HEK293 (cell line): ENCODE data around the gene BORCS5.

Source experiments
- CTCF ChIA-PET: fragments of 350-600 bp; formaldehyde crosslinking; extraction: SDS; loops from one replicate; lab custom pipeline; 2021; ENCODE audit warnings: antibody characterized with exemption; lab: Yijun Ruan, JAX
- POLR2A ChIA-PET: fragments of 300-600 bp; formaldehyde crosslinking; extraction: SDS; loops from one replicate; lab custom pipeline; 2020; ENCODE audit warnings: antibody characterized with exemption, inconsistent platforms; lab: Yijun Ruan, JAX
- H3K27ac ChIP-seq: fragments of 200-500 bp; sonication (Bioruptor generic); 2 replicates; pipeline ENCODE4 v1.5.1; 2014; ENCODE audit warnings: low read depth, low read length, control low read depth, inconsistent platforms; ENCODE audit errors: extremely low read depth
- H3K36me3 ChIP-seq, 2 experiments: fragments of 200-500 bp in 1 of 2; sonication (Bioruptor generic) in 1 of 2; 1 replicate in 1 of 2; 2 replicates in 1 of 2; pipeline ENCODE4 v1.5.1; 2014 to 2017; ENCODE audit warnings: inconsistent platforms in 2 of 2, low read length in 2 of 2; ENCODE audit not compliant: control insufficient read depth in 2 of 2, insufficient read depth in 1 of 2
- H3K4me1 ChIP-seq: fragments of 200-500 bp; sonication (Bioruptor generic); 2 replicates; pipeline ENCODE4 v1.5.1; 2014; ENCODE audit warnings: mild to moderate bottlenecking, low read length, inconsistent platforms; ENCODE audit not compliant: control insufficient read depth, insufficient read depth
- H3K4me3 ChIP-seq: 2 replicates; pipeline ENCODE4 v1.5.1; 2011; ENCODE audit warnings: low read depth, mild to moderate bottlenecking, control low read depth, low read length, moderate library complexity
- H3K9me3 ChIP-seq: fragments of 200-500 bp; sonication (Bioruptor generic); 2 replicates; pipeline ENCODE4 v1.5.1; 2014; ENCODE audit warnings: low read depth, low read length, inconsistent platforms; ENCODE audit not compliant: control insufficient read depth, insufficient read depth
- GFI1B ChIP-seq: fragments of 450-650 bp; formaldehyde crosslinking; IDR thresholded peaks from 2 replicates; pipeline ENCODE4 v1.5.1; 2016; ENCODE audit warnings: missing biosample characterization, missing genetic modification characterization
- PBX3 ChIP-seq: sonication (generic); formaldehyde crosslinking; IDR thresholded peaks from 2 replicates; pipeline ENCODE4 v1.8.1; 2022; ENCODE audit warnings: mild to moderate bottlenecking, moderate library complexity, missing genetic modification reagents
- ZBTB7A ChIP-seq: fragments of 450-650 bp; formaldehyde crosslinking; IDR thresholded peaks from 2 replicates; pipeline ENCODE4 v1.5.1; 2016; ENCODE audit warnings: low read depth, missing biosample characterization, missing genetic modification characterization
- ZFHX2 ChIP-seq: fragments of 450-650 bp; formaldehyde crosslinking; conservative IDR thresholded peaks from 2 replicates; pipeline ENCODE4 v1.5.1; 2016; ENCODE audit warnings: missing biosample characterization, missing genetic modification characterization
- ZNF114 ChIP-seq: fragments of 450-650 bp; formaldehyde crosslinking; IDR thresholded peaks from 2 replicates; pipeline ENCODE4 v1.5.0; 2017; ENCODE audit warnings: missing biosample characterization, missing genetic modification characterization
- ZNF121 ChIP-seq: fragments of 450-650 bp; formaldehyde crosslinking; IDR thresholded peaks from 2 replicates; pipeline ENCODE4 v1.5.1; 2016; ENCODE audit warnings: missing biosample characterization, missing genetic modification characterization
- ZNF132 ChIP-seq: fragments of 450-650 bp; formaldehyde crosslinking; IDR thresholded peaks from 2 replicates; pipeline ENCODE4 v1.5.1; 2017; ENCODE audit warnings: missing biosample characterization, missing genetic modification characterization, borderline replicate concordance
- ZNF133 ChIP-seq: fragments of 450-650 bp; formaldehyde crosslinking; IDR thresholded peaks from 2 replicates; pipeline ENCODE4 v1.5.1; 2016; ENCODE audit warnings: missing biosample characterization, missing genetic modification characterization
- ZNF184 ChIP-seq: fragments of 450-650 bp; IDR thresholded peaks from 2 replicates; pipeline ENCODE4 v1.5.1; 2018; ENCODE audit warnings: missing biosample characterization, mild to moderate bottlenecking, missing genetic modification characterization
- ZNF202 ChIP-seq: fragments of 450-650 bp; formaldehyde crosslinking; IDR thresholded peaks from 2 replicates; pipeline ENCODE4 v1.5.1; 2016; ENCODE audit warnings: missing biosample characterization, missing genetic modification characterization, borderline replicate concordance
- ZNF221 ChIP-seq: fragments of 450-650 bp; formaldehyde crosslinking; IDR thresholded peaks from 2 replicates; pipeline ENCODE4 v1.5.1; 2017; ENCODE audit warnings: missing biosample characterization, missing genetic modification characterization, borderline replicate concordance
- ZNF280C ChIP-seq: fragments of 450-650 bp; formaldehyde crosslinking; IDR thresholded peaks from 2 replicates; pipeline ENCODE4 v1.5.1; 2016; ENCODE audit warnings: missing biosample characterization, missing genetic modification characterization
- ZNF341 ChIP-seq: fragments of 450-650 bp; formaldehyde crosslinking; IDR thresholded peaks from 2 replicates; pipeline ENCODE4; 2016; ENCODE audit warnings: low read depth, missing biosample characterization, missing genetic modification characterization
- ZNF350 ChIP-seq: fragments of 450-650 bp; formaldehyde crosslinking; IDR thresholded peaks from 2 replicates; pipeline ENCODE4 v1.5.0; 2017; ENCODE audit warnings: missing biosample characterization, mild to moderate bottlenecking, missing genetic modification characterization
- ZNF354C ChIP-seq: fragments of 450-650 bp; formaldehyde crosslinking; IDR thresholded peaks from 2 replicates; pipeline ENCODE4 v1.5.1; 2016; ENCODE audit warnings: missing biosample characterization, missing genetic modification characterization, low read depth, borderline replicate concordance
- ZNF366 ChIP-seq: fragments of 450-650 bp; formaldehyde crosslinking; conservative IDR thresholded peaks from 2 replicates; pipeline ENCODE4 v1.5.1; 2016; ENCODE audit warnings: missing biosample characterization, missing genetic modification characterization
- ZNF37A ChIP-seq: fragments of 450-650 bp; IDR thresholded peaks from 2 replicates; pipeline ENCODE4 v1.5.1; 2018; ENCODE audit warnings: missing biosample characterization, missing genetic modification characterization
- ZNF510 ChIP-seq: fragments of 450-650 bp; formaldehyde crosslinking; IDR thresholded peaks from 2 replicates; pipeline ENCODE4 v1.5.1; 2018; ENCODE audit warnings: mild to moderate bottlenecking, missing genetic modification characterization, missing biosample characterization; ENCODE audit not compliant: insufficient replicate concordance
- ZNF514 ChIP-seq: fragments of 450-650 bp; formaldehyde crosslinking; IDR thresholded peaks from 2 replicates; pipeline ENCODE4 v1.5.1; 2016; ENCODE audit warnings: missing biosample characterization, missing genetic modification characterization
- ZNF596 ChIP-seq: fragments of 450-650 bp; IDR thresholded peaks from 2 replicates; pipeline ENCODE4 v1.5.0; 2018; ENCODE audit warnings: missing biosample characterization, mild to moderate bottlenecking, missing genetic modification characterization, moderate library complexity
- ZNF610 ChIP-seq: fragments of 450-650 bp; formaldehyde crosslinking; IDR thresholded peaks from 2 replicates; pipeline ENCODE4 v1.5.1; 2016; ENCODE audit warnings: missing biosample characterization, missing genetic modification characterization, borderline replicate concordance
- ZNF654 ChIP-seq: fragments of 450-650 bp; formaldehyde crosslinking; IDR thresholded peaks from 2 replicates; pipeline ENCODE4 v1.5.1; 2016; ENCODE audit warnings: low read depth, missing biosample characterization, missing genetic modification characterization
- ZNF692 ChIP-seq: fragments of 450-650 bp; formaldehyde crosslinking; IDR thresholded peaks from 2 replicates; pipeline ENCODE4 v1.5.1; 2016; ENCODE audit warnings: missing biosample characterization, missing genetic modification characterization
- ZNF701 ChIP-seq: fragments of 450-650 bp; formaldehyde crosslinking; IDR thresholded peaks from 2 replicates; pipeline ENCODE4 v1.5.1; 2016; ENCODE audit warnings: missing biosample characterization, missing genetic modification characterization
- ZNF747 ChIP-seq: fragments of 450-650 bp; formaldehyde crosslinking; IDR thresholded peaks from 2 replicates; pipeline ENCODE4 v1.5.1; 2016; ENCODE audit warnings: missing biosample characterization, missing genetic modification characterization
- ZNF768 ChIP-seq: fragments of 450-650 bp; formaldehyde crosslinking; IDR thresholded peaks from 2 replicates; pipeline ENCODE4 v1.5.1; 2018; ENCODE audit warnings: missing biosample characterization, mild to moderate bottlenecking, missing genetic modification characterization
- ZNF791 ChIP-seq: fragments of 450-650 bp; formaldehyde crosslinking; IDR thresholded peaks from 2 replicates; pipeline ENCODE4 v1.5.1; 2016; ENCODE audit warnings: missing biosample characterization, missing genetic modification characterization
- TF ChIP-seq, protein P1 (sequence below): fragments of 450-650 bp; formaldehyde crosslinking; IDR thresholded peaks from 2 replicates; pipeline ENCODE4 v1.5.1; 2017; ENCODE audit warnings: missing biosample characterization, mild to moderate bottlenecking, missing genetic modification characterization, moderate library complexity
- TF ChIP-seq, protein P2 (sequence below): fragments of 450-650 bp; formaldehyde crosslinking; IDR thresholded peaks from 2 replicates; pipeline ENCODE4 v1.5.1; 2016; ENCODE audit warnings: missing biosample characterization, missing genetic modification characterization

Gene BORCS5

DNA sequence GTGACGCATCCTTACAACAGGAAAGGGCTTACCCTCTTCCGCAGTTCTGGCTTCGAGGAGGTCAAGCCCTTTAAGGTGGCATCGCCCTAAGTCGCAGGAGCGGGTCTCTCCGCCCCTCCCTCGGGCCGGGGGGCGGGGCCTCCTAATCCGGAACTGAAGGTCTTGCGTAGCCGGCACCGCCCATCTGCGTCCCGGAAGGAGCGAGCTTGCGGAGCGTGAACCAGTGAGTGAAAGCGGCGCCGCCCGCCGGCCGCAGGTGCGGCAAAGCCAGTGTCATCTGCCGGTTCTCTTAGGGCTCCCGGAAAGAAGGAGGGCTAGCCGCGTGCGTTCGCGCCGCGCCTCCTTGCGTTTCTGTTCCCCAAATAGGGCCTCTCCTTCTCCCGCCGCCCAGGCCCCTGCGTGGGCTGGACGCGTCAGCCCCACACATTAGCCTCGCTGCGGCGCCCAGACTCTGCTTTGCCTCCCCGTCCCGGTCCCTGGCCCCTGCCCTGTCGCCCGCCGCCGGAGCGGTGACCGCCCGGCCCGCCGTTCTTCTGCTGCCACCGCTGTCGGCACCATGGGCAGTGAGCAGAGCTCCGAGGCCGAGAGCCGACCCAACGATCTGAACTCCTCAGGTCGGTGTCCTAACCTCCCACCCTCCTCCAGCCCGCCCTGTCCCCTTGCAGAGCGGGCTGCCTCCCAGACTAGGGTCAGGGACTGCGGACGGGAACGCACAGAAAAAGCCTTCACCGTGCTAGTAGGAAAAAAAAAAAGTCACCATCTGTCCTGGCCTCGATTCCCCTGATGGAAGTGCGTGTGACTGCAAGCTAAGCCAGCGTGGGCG lies at the start of gene BORCS5:
Gene BORCS5 (plus strand): TSS at position 183 of the 823 bp plus-strand sequence. CDS start 374 bp downstream, at position 557.
- CTCF ChIA-PET = interaction anchor here (0.6 to 1.2 kb wide), 14 partner anchors 8 to 932 kb away, joined by 3 to 7 read pairs (median 4); partner anchors contain the start of gene MANSC1
- peak within 1 kb of the TSS; percentile 87 for H3K27ac ChIP-seq
- POLR2A ChIA-PET = interaction anchor here (0.5 to 2.1 kb wide), 18 partner anchors 7 to 707 kb away, joined by 3 to 12 read pairs (median 4); partner anchors contain the start of genes CDKN1B, ETV6, LRP6 and MANSC1
- H3K36me3 ChIP-seq = no peaks in the 10 kb centered on the region
- peaks cover 5% of the 10 kb centered on the region for H3K4me1 ChIP-seq
- H3K4me3 ChIP-seq = peak within 1 kb of the TSS; percentile 83
- no peaks in the 10 kb centered on the region for H3K9me3 ChIP-seq
- TF ChIP-seq ZNF37A = no peak
- TF ChIP-seq ZNF280C = no peak
- TF ChIP-seq ZNF791 (tag by site-specific recombination) = no peak
- TF ChIP-seq ZNF610 (tag by site-specific recombination) = peak; percentile 95; the same call in 1 of the 2 replicates
- TF ChIP-seq ZFHX2 (tag by site-specific recombination) = peak; percentile 82
- TF ChIP-seq ZNF184 = no peak
- peak; percentile 78; the same call in 1 of the 2 replicates for TF ChIP-seq ZNF692 (tag by site-specific recombination)
- no peak for TF ChIP-seq ZNF768
- no peak for TF ChIP-seq ZNF510 (tag by site-specific recombination)
- TF ChIP-seq, protein P1, sequence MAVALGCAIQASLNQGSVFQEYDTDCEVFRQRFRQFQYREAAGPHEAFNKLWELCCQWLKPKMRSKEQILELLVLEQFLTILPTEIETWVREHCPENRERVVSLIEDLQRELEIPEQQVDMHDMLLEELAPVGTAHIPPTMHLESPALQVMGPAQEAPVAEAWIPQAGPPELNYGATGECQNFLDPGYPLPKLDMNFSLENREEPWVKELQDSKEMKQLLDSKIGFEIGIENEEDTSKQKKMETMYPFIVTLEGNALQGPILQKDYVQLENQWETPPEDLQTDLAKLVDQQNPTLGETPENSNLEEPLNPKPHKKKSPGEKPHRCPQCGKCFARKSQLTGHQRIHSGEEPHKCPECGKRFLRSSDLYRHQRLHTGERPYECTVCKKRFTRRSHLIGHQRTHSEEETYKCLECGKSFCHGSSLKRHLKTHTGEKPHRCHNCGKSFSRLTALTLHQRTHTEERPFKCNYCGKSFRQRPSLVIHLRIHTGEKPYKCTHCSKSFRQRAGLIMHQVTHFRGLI (tag by site-specific recombination) = peak; percentile 64; the same call in 1 of the 2 replicates
- TF ChIP-seq ZNF366 = peak; percentile 64; the same call in 1 of the 2 replicates
- no peak for TF ChIP-seq ZNF747
- no peak for TF ChIP-seq ZNF654 (tag by site-specific recombination)
- no peak for TF ChIP-seq PBX3 (CRISPR knock-in tag)
- TF ChIP-seq ZNF202 (tag by site-specific recombination) = peak; percentile 47; the same call in 1 of the 2 replicates
- no peak for TF ChIP-seq ZNF350 (tag by site-specific recombination)
- TF ChIP-seq ZNF514 = no peak
- TF ChIP-seq ZNF701 (tag by site-specific recombination) = no peak
- TF ChIP-seq ZNF354C (tag by site-specific recombination) = no peak
- TF ChIP-seq ZNF341 = peak; percentile 59
- 0 out of 2 replicates have a peak, but pooled peaks have one; percentile 15 for TF ChIP-seq ZBTB7A
- no peak for TF ChIP-seq ZNF132 (tag by site-specific recombination)
- TF ChIP-seq ZNF114 (tag by site-specific recombination) = no peak
- no peak for TF ChIP-seq ZNF596
- no peak for TF ChIP-seq ZNF221
- TF ChIP-seq ZNF121 = no peak
- no peak for TF ChIP-seq GFI1B (tag by site-specific recombination)
- TF ChIP-seq, protein P2, sequence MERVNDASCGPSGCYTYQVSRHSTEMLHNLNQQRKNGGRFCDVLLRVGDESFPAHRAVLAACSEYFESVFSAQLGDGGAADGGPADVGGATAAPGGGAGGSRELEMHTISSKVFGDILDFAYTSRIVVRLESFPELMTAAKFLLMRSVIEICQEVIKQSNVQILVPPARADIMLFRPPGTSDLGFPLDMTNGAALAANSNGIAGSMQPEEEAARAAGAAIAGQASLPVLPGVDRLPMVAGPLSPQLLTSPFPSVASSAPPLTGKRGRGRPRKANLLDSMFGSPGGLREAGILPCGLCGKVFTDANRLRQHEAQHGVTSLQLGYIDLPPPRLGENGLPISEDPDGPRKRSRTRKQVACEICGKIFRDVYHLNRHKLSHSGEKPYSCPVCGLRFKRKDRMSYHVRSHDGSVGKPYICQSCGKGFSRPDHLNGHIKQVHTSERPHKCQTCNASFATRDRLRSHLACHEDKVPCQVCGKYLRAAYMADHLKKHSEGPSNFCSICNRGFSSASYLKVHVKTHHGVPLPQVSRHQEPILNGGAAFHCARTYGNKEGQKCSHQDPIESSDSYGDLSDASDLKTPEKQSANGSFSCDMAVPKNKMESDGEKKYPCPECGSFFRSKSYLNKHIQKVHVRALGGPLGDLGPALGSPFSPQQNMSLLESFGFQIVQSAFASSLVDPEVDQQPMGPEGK (tag by site-specific recombination) = peak; percentile 80; the same call in 1 of the 2 replicates
- TF ChIP-seq ZNF133 (tag by site-specific recombination) = peak; percentile 40; the same call in 1 of the 2 replicates
